Right atrium auricular region (tissue), 2 donors: ENCODE data around the gene CYTH3. TPM values are rescaled to one million over a fixed set of nuclear protein-coding genes. Genes with fewer than 3 reads are reported as not detected.
A peak's percentile ranks its signal among the peaks of the same experiment; 100 is the strongest.

Experiments
- DNase-seq: peaks from one replicate; pipeline ENCODE4 v3.0.0-alpha.2; 2019; ENCODE audit warnings: low spot score
- H3K27ac ChIP-seq, 2 donors: fragments of 200-600 bp; sonication (generic); 1 replicate in 1 of 2; 2 replicates in 1 of 2; pipeline ENCODE4 v1.5.1; 2016 to 2019
- H3K27me3 ChIP-seq, 2 donors: fragments of 200-600 bp; sonication (generic); one replicate each; pipeline versions ENCODE4 v1.5.1 to v1.6.0; 2017 to 2019
- H3K36me3 ChIP-seq: fragments of 200-600 bp; sonication (generic); one replicate; pipeline ENCODE4 v1.5.1; 2016
- H3K4me1 ChIP-seq, 2 donors: fragments of 200-600 bp; sonication (generic); one replicate each; pipeline versions ENCODE4 v1.5.1 to v1.6.0; 2017 to 2019
- H3K4me3 ChIP-seq, 2 donors: fragments of 200-600 bp; sonication (generic); 1 replicate in 1 of 2; 2 replicates in 1 of 2; pipeline ENCODE4 v1.5.1; 2017 to 2019; ENCODE audit warnings: mild to moderate bottlenecking in 1 of 2, moderate library complexity in 1 of 2
- H3K9me3 ChIP-seq, 2 donors: fragments of 200-600 bp; sonication (generic); one replicate each; pipeline ENCODE4 v1.5.1; 2019
- CTCF ChIP-seq, 2 donors: fragments of 200-600 bp; sonication (generic); IDR thresholded peaks; one replicate each; pipeline ENCODE4 v1.5.1; 2019; ENCODE audit warnings: antibody characterized with exemption in 2 of 2
- total RNA-seq, 2 donors: library from RNA; depleted of rRNA; stranded (reverse); fragments of >200 nt; gene quantifications; one replicate each; pipeline ENCODE4 v1.1.0, GENCODE V29; 2016

Gene CYTH3
- total RNA-seq, 2 donors from 2014 or later = 27.2 to 34.0 TPM

DNA sequence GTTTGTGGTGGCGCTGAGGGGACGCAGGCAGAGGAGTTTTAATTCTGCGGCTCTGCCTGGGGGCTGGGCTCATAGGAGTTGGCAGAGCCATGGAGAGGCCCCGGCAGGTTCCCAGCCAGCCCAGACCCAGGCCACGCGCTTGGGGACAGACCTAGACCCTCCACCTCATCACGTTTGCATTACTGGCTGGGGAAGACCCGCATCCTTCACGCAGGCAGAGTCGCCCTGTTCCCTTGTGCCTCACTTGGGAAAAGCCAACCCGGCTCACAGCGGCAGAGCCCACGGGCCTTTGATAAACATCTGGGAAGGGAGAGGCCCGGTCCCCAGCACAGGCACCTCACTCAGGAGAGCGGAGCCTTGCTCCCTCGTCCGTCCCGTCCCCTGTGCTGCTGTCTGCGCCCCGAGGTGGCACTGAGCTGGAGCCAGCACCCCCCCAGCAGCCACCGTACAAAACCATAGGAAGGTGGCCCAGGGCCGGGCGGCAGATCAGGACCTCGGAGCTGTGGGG lies 112.8 kb downstream of the CYTH3 start:
- no peaks in the 10 kb centered on the region for H3K27me3 ChIP-seq
- DNase-seq = no peak
- H3K4me3 ChIP-seq = no peak overlapping the region
- peaks cover 0 to 30% of the 10 kb centered on the region in 2 donors for H3K4me1 ChIP-seq
- no peak for TF ChIP-seq CTCF (IDR thresholded peaks at IDR 0.05)
- peaks cover 46% of the 10 kb centered on the region for H3K36me3 ChIP-seq
- H3K9me3 ChIP-seq = no peaks in the 10 kb centered on the region
- H3K27ac ChIP-seq = peak overlapping the region in 1 of 2 donors; percentile 16

- H3K27me3 ChIP-seq = no peaks in the 10 kb centered on the region
- no peak overlapping the region for H3K27ac ChIP-seq
- H3K4me1 ChIP-seq = peaks cover 0 to 30% of the 10 kb centered on the region in 2 donors
- no peak overlapping the region for H3K4me3 ChIP-seq
- H3K36me3 ChIP-seq = peaks cover 46% of the 10 kb centered on the region
- TF ChIP-seq CTCF (IDR thresholded peaks at IDR 0.05) = no peak
- no peaks in the 10 kb centered on the region for H3K9me3 ChIP-seq
- DNase-seq = no peak
Measured at GRCh38 chr7:6159097-6159483, 113.3 kb downstream of the CYTH3 start.

DNA sequence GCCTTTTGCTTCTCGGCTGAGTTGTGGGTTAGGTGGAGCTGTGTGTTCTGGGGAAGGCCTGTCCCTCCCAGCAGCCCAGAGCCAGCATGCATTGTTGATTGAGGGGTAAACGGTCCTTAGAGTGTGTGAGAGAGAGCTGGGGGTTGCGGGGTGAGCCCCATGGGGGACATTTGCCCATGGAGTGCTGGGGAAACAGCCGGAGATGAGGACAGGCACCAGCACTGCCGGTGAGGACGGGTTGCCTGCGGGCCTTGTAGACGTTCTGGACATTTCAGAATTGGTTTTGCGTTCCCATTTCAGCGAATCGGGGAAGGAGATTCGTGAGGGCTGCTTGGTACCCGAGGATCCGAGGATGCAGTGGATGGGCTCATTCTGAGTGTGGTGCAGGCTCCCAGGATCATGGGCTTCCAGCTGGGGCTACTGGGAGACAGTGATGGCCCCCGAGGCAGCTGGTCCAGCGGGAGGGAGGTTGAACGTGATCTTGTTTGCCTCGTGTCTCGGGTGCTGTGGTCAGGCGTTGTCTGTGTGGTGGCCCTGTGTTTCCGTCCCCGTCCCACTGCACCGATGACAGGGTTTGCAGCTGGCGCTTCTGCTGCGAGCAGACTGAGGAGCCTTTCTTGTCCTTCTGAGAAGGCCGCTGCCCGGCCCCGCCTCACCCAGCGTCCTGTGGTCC lies 113.9 kb downstream of the CYTH3 start:
- Histone ChIP-seq H3K27ac (no peak overlapping the region), H3K36me3 (peaks cover 49% of the 10 kb centered on the region)

GRCh38 chr7:6157685-6158423 lies 114.6 kb downstream of the CYTH3 start:
- Histone ChIP-seq H3K9me3 (no peaks in the 10 kb centered on the region), H3K4me1 (peaks cover 0 to 29% of the 10 kb centered on the region in 2 donors), H3K36me3 (peaks cover 55% of the 10 kb centered on the region), H3K27ac (no peak overlapping the region), H3K27me3 (no peaks in the 10 kb centered on the region), H3K4me3 (no peak overlapping the region)
- no peak for DNase-seq
- TF ChIP-seq CTCF (IDR thresholded peaks at IDR 0.05) = no peak

More for the DNA sequence above, 113.9 kb downstream of the CYTH3 start:
- Histone ChIP-seq H3K4me3 (no peak overlapping the region), H3K27me3 (no peaks in the 10 kb centered on the region), H3K4me1 (peaks cover 0 to 30% of the 10 kb centered on the region in 2 donors), H3K9me3 (no peaks in the 10 kb centered on the region)
- no peak for TF ChIP-seq CTCF (IDR thresholded peaks at IDR 0.05)
- DNase-seq = no peak

- peaks cover 0 to 18% of the 10 kb centered on the region in 2 donors for H3K4me1 ChIP-seq
- peaks cover 66% of the 10 kb centered on the region for H3K36me3 ChIP-seq
- H3K27ac ChIP-seq = no peak overlapping the region
- no peak for DNase-seq
- no peaks in the 10 kb centered on the region for H3K27me3 ChIP-seq
- no peak overlapping the region for H3K4me3 ChIP-seq
- no peak for TF ChIP-seq CTCF (IDR thresholded peaks at IDR 0.05)
- H3K9me3 ChIP-seq = no peaks in the 10 kb centered on the region
Measured at GRCh38 chr7:6156734-6157133, 115.7 kb downstream of the CYTH3 start.
